BLaER1 treated with 17β-estradiol and CSF1 and Interleukin-3, amounts not matched to agents 10 nM and 100 nM (cell line): ENCODE data around the gene AGBL3.

Experiments used
- H3K27ac ChIP-seq, 11 experiments: shearing (Covaris generic); formaldehyde crosslinking; 2 replicates each; pipeline ENCODE4 v1.8.1; 2022
- H3K27me3 ChIP-seq, 11 experiments: shearing (Covaris generic); formaldehyde crosslinking; 2 replicates each; pipeline ENCODE4 v1.8.1; 2022
- H3K36me3 ChIP-seq, 11 experiments: shearing (Covaris generic); formaldehyde crosslinking; 2 replicates each; pipeline ENCODE4 v1.8.1; 2022
- H3K4me1 ChIP-seq, 10 experiments: shearing (Covaris generic); formaldehyde crosslinking; 2 replicates each; pipeline ENCODE4 v1.8.1; 2022
- H3K4me2 ChIP-seq, 11 experiments: shearing (Covaris generic); formaldehyde crosslinking; 2 replicates each; pipeline ENCODE4 v1.8.1; 2022
- H3K4me3 ChIP-seq, 10 experiments: shearing (Covaris generic); formaldehyde crosslinking; 2 replicates each; pipeline ENCODE4 v1.8.1; 2022
- H3K9ac ChIP-seq, 11 experiments: shearing (Covaris generic); formaldehyde crosslinking; 2 replicates each; pipeline ENCODE4 v1.8.1; 2022
- H3K9me3 ChIP-seq, 11 experiments: shearing (Covaris generic); formaldehyde crosslinking; replicated peaks in 1 of 11; 2 replicates each; pipeline ENCODE4 v1.8.1; 2022
- H4K20me1 ChIP-seq, 11 experiments: shearing (Covaris generic); formaldehyde crosslinking; 2 replicates each; pipeline ENCODE4 v1.8.1; 2022
- Cebpa-rat ChIP-seq, 11 experiments: shearing (Covaris generic); IDR thresholded peaks; 2 replicates each; pipeline ENCODE4 v1.8.1; 2022

AGBL3 gene

GRCh38 chr7:134986363-134987251, at the start of gene AGBL3:
TSS of gene AGBL3 (plus strand) at chr7:134986508. CDS start at chr7:134987934, 1,426 bp downstream.
- Histone ChIP-seq H3K27ac (peak within 1 kb of the TSS; percentile 67 to 89 (median 85)), H3K4me1 (peaks cover 0 to 17% (median 5%) of the 10 kb centered on the region in 10 experiments; a peak in 10 of 20 replicates)

DNA sequence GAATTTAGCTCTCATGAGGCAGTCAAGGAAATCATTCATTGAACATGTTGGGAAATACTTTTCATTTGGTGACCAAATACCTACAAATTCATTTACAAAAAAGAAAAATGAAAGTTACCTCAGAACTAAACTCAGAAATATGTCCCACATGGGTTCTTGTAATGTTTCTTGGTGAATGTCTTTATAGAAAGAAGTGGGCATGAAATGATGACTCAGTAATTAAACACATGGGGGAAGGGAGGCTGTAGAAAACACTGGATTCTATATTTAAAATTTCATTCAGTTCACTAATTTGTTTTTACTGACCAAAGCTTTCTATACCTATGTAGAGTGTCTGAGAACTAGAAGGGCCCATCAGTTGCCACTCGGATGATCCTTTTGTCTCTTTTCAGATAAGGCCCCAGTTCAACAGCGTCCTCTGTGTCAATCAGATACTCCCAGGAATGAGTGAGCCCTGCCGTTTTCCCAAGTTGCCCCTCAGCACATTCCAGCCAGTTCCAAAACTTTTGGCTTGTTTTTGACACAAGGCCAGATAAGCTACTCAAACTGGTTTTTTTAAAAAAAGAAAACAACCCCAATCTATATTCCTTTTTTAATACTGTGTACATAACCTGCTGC, 49.3 kb upstream of the AGBL3 start:
- Histone ChIP-seq H3K27me3 (no peaks in the 10 kb centered on the region), H3K4me2 (peak overlapping the region in 9 of 11 experiments; percentile 6 to 81 (median 44); a peak in 17 of 22 replicates), H3K4me3 (no peak overlapping the region), H3K27ac (peak overlapping the region; percentile 33 to 82 (median 68); a peak in 20 of 22 replicates), H4K20me1 (no peaks in the 10 kb centered on the region), H3K36me3 (peaks cover 0 to 100% (median 72%) of the 10 kb centered on the region in 11 experiments; a peak in 19 of 22 replicates), H3K4me1 (peaks cover 35 to 59% (median 48%) of the 10 kb centered on the region in 10 experiments), H3K9ac (peak overlapping the region in 7 of 11 experiments; percentile 2 to 61 (median 46); a peak in 9 of 22 replicates), H3K9me3 (peaks cover 0 to 4% (median 0%) of the 10 kb centered on the region in 11 experiments; a peak in 2 of 22 replicates)
- no peak for TF ChIP-seq Cebpa-rat (IDR thresholded peaks at IDR 0.05)

More at GRCh38 chr7:134986363-134987251, at the start of gene AGBL3:
- peak within 1 kb of the TSS; percentile 82 to 90 (median 87) for H3K9ac ChIP-seq
- no peaks in the 10 kb centered on the region for H4K20me1 ChIP-seq
- H3K4me3 ChIP-seq: peak within 1 kb of the TSS; percentile 72 to 87 (median 80)
- no peaks in the 10 kb centered on the region; a peak in 1 of 22 replicates for H3K9me3 ChIP-seq
- TF ChIP-seq Cebpa-rat (IDR thresholded peaks at IDR 0.05): no peak
- peaks cover 0 to 30% (median 17%) of the 10 kb centered on the region in 11 experiments; a peak in 12 of 22 replicates for H3K36me3 ChIP-seq
- H3K27me3 ChIP-seq: no peaks in the 10 kb centered on the region
- peak within 1 kb of the TSS; percentile 75 to 90 (median 79) for H3K4me2 ChIP-seq

DNA sequence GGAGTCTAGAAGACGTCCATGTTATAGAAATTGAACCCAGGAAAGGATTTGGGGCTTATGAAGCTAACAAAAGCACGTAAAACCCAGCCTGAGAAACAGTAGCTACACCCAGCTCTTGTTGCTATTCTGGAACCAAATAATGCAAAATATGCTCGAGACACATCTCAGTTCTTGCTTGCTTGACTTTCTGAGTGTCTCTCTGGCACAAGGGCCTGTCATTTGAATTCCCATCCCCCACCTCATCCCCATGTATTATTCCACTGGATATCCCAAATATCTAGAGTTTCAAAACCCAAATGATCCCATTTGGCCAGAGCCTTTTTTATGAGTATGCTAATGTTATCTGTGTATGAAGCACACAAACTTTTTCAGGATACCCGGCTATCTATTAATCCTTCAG, 48.2 kb upstream of the AGBL3 start:
- no peak for TF ChIP-seq Cebpa-rat (IDR thresholded peaks at IDR 0.05)
- Histone ChIP-seq H3K9me3 (no peaks in the 10 kb centered on the region), H3K36me3 (peaks cover 0 to 96% (median 74%) of the 10 kb centered on the region in 11 experiments; a peak in 18 of 22 replicates), H3K4me2 (peak overlapping the region in 3 of 11 experiments; percentile 61 to 81 (median 70); a peak in 4 of 22 replicates), H3K27me3 (no peaks in the 10 kb centered on the region), H3K4me1 (peaks cover 29 to 53% (median 41%) of the 10 kb centered on the region in 10 experiments), H3K9ac (no peak overlapping the region), H3K4me3 (no peak overlapping the region), H3K27ac (peak overlapping the region in 5 of 11 experiments; percentile 9 to 82 (median 68); a peak in 5 of 22 replicates), H4K20me1 (no peaks in the 10 kb centered on the region)

GRCh38 chr7:134939136-134939535, 47.2 kb upstream of the AGBL3 start:
- no peak overlapping the region for H3K27ac ChIP-seq
- no peak overlapping the region for H3K4me3 ChIP-seq
- H3K4me2 ChIP-seq: no peak overlapping the region
- H3K36me3 ChIP-seq: peaks cover 0 to 91% (median 71%) of the 10 kb centered on the region in 11 experiments; a peak in 18 of 22 replicates
- no peak for TF ChIP-seq Cebpa-rat (IDR thresholded peaks at IDR 0.05)
- no peak overlapping the region for H3K9ac ChIP-seq
- no peaks in the 10 kb centered on the region for H4K20me1 ChIP-seq
- no peaks in the 10 kb centered on the region for H3K9me3 ChIP-seq
- no peaks in the 10 kb centered on the region for H3K27me3 ChIP-seq
- peaks cover 19 to 52% (median 32%) of the 10 kb centered on the region in 10 experiments for H3K4me1 ChIP-seq

DNA sequence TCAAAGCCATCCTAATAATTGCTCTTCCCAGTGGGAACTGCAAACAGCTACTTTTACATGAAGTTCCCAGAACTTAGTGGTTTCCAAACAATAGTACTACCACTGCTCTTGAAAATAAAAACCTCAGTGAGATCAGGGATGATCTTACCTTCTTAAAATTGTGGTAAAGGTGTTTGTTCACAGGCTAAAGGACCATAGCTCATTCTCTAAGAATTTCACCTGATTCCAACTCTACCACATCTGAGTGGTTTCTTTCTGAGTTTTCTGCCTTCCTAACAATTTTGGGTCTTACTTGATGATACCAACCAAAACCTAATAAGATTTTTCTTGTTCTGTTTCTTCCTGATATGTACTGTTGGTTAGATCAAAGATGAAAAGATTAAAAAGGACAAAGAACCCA, 45.6 kb upstream of the AGBL3 start:
- H3K4me1 ChIP-seq: peaks cover 20 to 52% (median 29%) of the 10 kb centered on the region in 10 experiments
- no peaks in the 10 kb centered on the region for H3K9me3 ChIP-seq
- no peak overlapping the region for H3K4me3 ChIP-seq
- H4K20me1 ChIP-seq: no peaks in the 10 kb centered on the region
- H3K36me3 ChIP-seq: peaks cover 0 to 90% (median 60%) of the 10 kb centered on the region in 11 experiments; a peak in 17 of 22 replicates
- no peaks in the 10 kb centered on the region for H3K27me3 ChIP-seq
- H3K4me2 ChIP-seq: no peak overlapping the region
- TF ChIP-seq Cebpa-rat (IDR thresholded peaks at IDR 0.05): no peak
- H3K9ac ChIP-seq: no peak overlapping the region
- H3K27ac ChIP-seq: no peak overlapping the region

DNA sequence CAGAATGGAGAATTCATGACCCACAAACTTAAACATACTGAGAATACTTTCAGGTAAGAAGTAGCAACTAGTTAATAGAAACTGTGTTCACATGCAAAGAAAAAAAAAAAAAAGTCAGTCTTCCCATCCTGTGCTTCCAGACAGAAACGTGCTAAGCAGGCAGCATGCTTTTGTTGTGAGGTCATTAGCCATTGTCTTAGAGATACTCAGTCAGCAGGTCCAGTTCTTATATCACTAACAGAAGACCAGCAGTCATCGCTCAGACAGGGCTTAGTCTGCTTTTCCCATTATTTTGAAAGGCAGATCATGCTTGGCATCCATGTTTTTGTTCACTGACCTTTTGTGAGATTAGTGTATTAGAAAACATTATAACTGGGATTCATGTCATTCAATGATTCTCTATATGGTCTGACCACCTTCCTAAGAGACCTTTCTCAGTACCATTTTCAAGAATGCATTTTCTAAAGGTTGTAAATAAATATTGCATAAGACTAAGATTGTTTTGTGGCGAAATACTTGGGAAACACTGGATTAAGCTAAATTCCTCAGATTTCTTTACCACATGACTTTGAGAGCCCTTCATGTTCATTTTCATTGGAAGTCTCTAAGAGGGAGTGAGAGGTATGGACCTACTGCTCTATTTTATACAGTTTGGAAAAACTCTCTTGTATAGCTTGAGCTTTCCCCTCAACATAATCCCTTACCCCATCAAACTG, 45.0 kb upstream of the AGBL3 start:
- Histone ChIP-seq H3K27ac (peak overlapping the region in 2 of 11 experiments; percentile 21 to 36; a peak in 1 of 22 replicates), H4K20me1 (no peaks in the 10 kb centered on the region), H3K4me3 (no peak overlapping the region), H3K27me3 (no peaks in the 10 kb centered on the region), H3K9me3 (no peaks in the 10 kb centered on the region), H3K9ac (no peak overlapping the region), H3K4me2 (no peak overlapping the region), H3K4me1 (peaks cover 22 to 52% (median 29%) of the 10 kb centered on the region in 10 experiments), H3K36me3 (peaks cover 0 to 90% (median 56%) of the 10 kb centered on the region in 11 experiments; a peak in 16 of 22 replicates)
- TF ChIP-seq Cebpa-rat (IDR thresholded peaks at IDR 0.05): no peak

GRCh38 chr7:134941952-134942351, 44.4 kb upstream of the AGBL3 start:
- peaks cover 21 to 52% (median 29%) of the 10 kb centered on the region in 10 experiments for H3K4me1 ChIP-seq
- H3K4me3 ChIP-seq: no peak overlapping the region
- H4K20me1 ChIP-seq: no peaks in the 10 kb centered on the region
- no peak for TF ChIP-seq Cebpa-rat (IDR thresholded peaks at IDR 0.05)
- peaks cover 0 to 90% (median 52%) of the 10 kb centered on the region in 11 experiments; a peak in 17 of 22 replicates for H3K36me3 ChIP-seq
- no peak overlapping the region for H3K9ac ChIP-seq
- H3K27me3 ChIP-seq: no peaks in the 10 kb centered on the region
- H3K4me2 ChIP-seq: no peak overlapping the region
- H3K9me3 ChIP-seq: no peaks in the 10 kb centered on the region
- H3K27ac ChIP-seq: peak overlapping the region in 2 of 11 experiments; percentile 21 to 36; a peak in 1 of 22 replicates
